ENCODE measurements around the gene ABLIM2. TPM values are rescaled to one million over a fixed set of nuclear protein-coding genes. Genes with fewer than 3 reads are reported as not detected.

ABLIM2 gene
- total and polyA plus RNA-seq, 2 of the 8 experiments (the other 6 are each of a cell fraction or from before 2014, with no cell fraction given) = 2.8 to 3.0 TPM

DNA sequence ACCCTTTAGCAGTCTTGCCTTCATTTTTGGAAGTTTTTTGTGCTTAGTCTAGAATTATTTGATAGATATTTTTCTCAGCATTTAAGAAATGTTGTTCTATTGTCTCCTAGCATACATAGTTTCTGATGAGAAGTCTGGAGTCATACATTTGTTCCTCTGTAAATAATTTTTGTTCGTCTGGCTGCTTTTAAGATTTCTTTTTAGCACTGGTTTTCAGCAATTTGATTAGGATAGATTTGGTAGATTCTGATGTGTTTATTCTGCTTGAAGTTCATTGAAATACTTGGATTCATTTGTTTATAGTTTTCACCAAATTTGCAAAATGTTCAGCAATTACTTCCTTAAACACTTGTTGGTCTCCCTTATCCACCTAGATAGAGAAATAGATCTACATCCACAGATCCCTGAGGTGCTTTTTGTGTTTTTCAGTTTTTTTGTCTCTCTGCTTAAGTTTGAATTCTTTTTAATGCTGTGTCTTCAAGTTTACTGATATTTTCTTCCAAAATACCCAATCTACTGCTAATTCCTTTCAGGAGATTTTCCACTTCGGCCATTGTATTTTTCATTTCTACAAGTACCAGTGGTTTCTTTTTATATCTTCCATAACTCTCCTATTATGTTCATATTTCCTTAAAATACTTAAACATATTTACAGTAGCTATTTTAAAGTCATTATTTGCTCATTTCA, 64.9 kb downstream of the ABLIM2 start:
- Histone ChIP-seq H3K56ac (replicated peaks; ENCODE audit: insufficient read length, low read depth, low read length) (no peak overlapping the region), H3K14ac (ENCODE audit: insufficient read length) (no peak overlapping the region), H4K20me1 (replicated peaks in 1 of 2; ENCODE audit: control insufficient read depth in 1 of 2, insufficient read depth in 2 of 2, low read length in 2 of 2) (no peaks in the 10 kb centered on the region), H3K4ac (replicated peaks; ENCODE audit: insufficient read length, low read depth, low read length) (no peak overlapping the region), H3K23me2 (ENCODE audit: low read depth, low read length) (no peaks in the 10 kb centered on the region), H3K79me2 (ENCODE audit: control insufficient read depth in 1 of 2, insufficient read depth in 2 of 2, low read length in 2 of 2) (no peaks in the 10 kb centered on the region), H3K4me3 (ENCODE audit: extremely low read depth in 1 of 4, insufficient read depth in 2 of 4, low read depth in 3 of 4, low read length in 4 of 4) (no peak overlapping the region), H3K4me2 (ENCODE audit: insufficient read depth in 1 of 2, low read depth in 2 of 2, low read length in 2 of 2) (no peak overlapping the region), H2BK12ac (ENCODE audit: low read depth, low read length) (no peak overlapping the region), H4K5ac (ENCODE audit: insufficient read length, low read depth, low read length) (no peak overlapping the region), H3K4me1 (replicated peaks in 1 of 4; ENCODE audit: control insufficient read depth in 3 of 4, insufficient read depth in 4 of 4, low read length in 3 of 4) (no peaks in the 10 kb centered on the region; a peak in 1 of 7 replicates), H3K27me3 (replicated peaks in 1 of 4; ENCODE audit: control insufficient read depth in 3 of 4, extremely low read depth in 1 of 4, insufficient read depth in 3 of 4, low read length in 3 of 4) (no peaks in the 10 kb centered on the region), H3K27ac (ENCODE audit: low read depth, low read length) (no peak overlapping the region), H2AFZ (ENCODE audit: low read length) (no peak overlapping the region), H2AK5ac (ENCODE audit: low read depth, low read length) (no peak overlapping the region), H2BK20ac (ENCODE audit: low read length) (no peak overlapping the region), H3K23ac (ENCODE audit: insufficient read length) (no peak overlapping the region), H2BK5ac (ENCODE audit: low read depth, low read length) (no peak overlapping the region), H3K36me3 (ENCODE audit: control insufficient read depth in 2 of 4, insufficient read depth in 4 of 4, low read length in 3 of 4) (no peaks in the 10 kb centered on the region), H3K18ac (ENCODE audit: extremely low read depth, low read length) (no peak overlapping the region), H3K9me3 (ENCODE audit: insufficient read depth in 2 of 2, low read depth in 1 of 2, low read length in 1 of 2) (peaks cover 0 to 10% of the 10 kb centered on the region in 2 experiments; a peak in 2 of 4 replicates), H3K79me1 (ENCODE audit: low read depth, low read length) (no peaks in the 10 kb centered on the region), H2BK120ac (replicated peaks; ENCODE audit: low read depth, low read length) (no peak overlapping the region), H2BK15ac (ENCODE audit: low read length) (no peak overlapping the region), H4K91ac (replicated peaks; ENCODE audit: insufficient read length, low read length) (no peak overlapping the region), H4K8ac (ENCODE audit: extremely low read depth, insufficient read depth, low read length) (no peak overlapping the region), H3K9ac (replicated peaks in 1 of 4; ENCODE audit: extremely low read depth in 1 of 4, low read depth in 3 of 4, low read length in 3 of 4) (no peak overlapping the region)
- no peak for FAIRE-seq
- CTCF ChIA-PET (ENCODE audit: partially characterized antibody) = interaction anchor here (1.1 kb wide), 1 partner anchor 48 kb away, joined by 3 read pairs; no protein-coding TSS in a partner anchor
- POLR2A ChIA-PET (ENCODE audit: partially characterized antibody) = interaction anchor here (1.3 kb wide), 1 partner anchor 10 kb away, joined by 3 read pairs; no protein-coding TSS in a partner anchor
- 92% methylated on average over 2 of the region's 2 CpGs; no CpG with 5 or more reads in 1 of the 2 experiments for WGBS, 2 experiments (ENCODE audit: extremely low coverage in 1 of 2, insufficient coverage in 1 of 2, insufficient read length in 1 of 2, insufficient replicate concordance in 2 of 2, low coverage in 1 of 2, low lambda C conversion rate in 2 of 2, missing lambda C conversion rate in 1 of 2)
- DNase-seq (ENCODE audit: low read depth in 1 of 2, low spot score in 2 of 2) = no peak
- TF ChIP-seq POLR2AphosphoS5 (IDR thresholded peaks at IDR 0.05; ENCODE audit: low read depth, low read length) (no peak), CHD2 (IDR thresholded peaks at IDR 0.05; ENCODE audit: low read length) (no peak), BRCA1 (IDR thresholded peaks at IDR 0.05; ENCODE audit: low read depth, low read length) (no peak), TBP (IDR thresholded peaks at IDR 0.05; ENCODE audit: low read depth, low read length) (no peak), SP4 (IDR thresholded peaks at IDR 0.05; ENCODE audit: low read length) (no peak), TCF12 (IDR thresholded peaks at IDR 0.05; ENCODE audit: low read depth, low read length) (no peak), FOSL1 (IDR thresholded peaks at IDR 0.05; ENCODE audit: insufficient read depth, low read depth, low read length) (no peak), SAP30 (IDR thresholded peaks at IDR 0.05; ENCODE audit: insufficient read depth, insufficient replicate concordance, low read length) (no peak), NRF1 (IDR thresholded peaks at IDR 0.05; ENCODE audit: low read depth, low read length) (no peak), SIN3A (conservative IDR thresholded peaks at IDR 0.05 in 1 of 2, IDR thresholded peaks at IDR 0.05 in 1 of 2; ENCODE audit: low read depth in 1 of 2, low read length in 2 of 2) (no peak), JUN (IDR thresholded peaks at IDR 0.05; ENCODE audit: low read depth, low read length) (no peak)
- TF ChIP-seq, protein P1, sequence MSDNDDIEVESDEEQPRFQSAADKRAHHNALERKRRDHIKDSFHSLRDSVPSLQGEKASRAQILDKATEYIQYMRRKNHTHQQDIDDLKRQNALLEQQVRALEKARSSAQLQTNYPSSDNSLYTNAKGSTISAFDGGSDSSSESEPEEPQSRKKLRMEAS (IDR thresholded peaks at IDR 0.05) = no peak
- TF ChIP-seq, protein P2, sequence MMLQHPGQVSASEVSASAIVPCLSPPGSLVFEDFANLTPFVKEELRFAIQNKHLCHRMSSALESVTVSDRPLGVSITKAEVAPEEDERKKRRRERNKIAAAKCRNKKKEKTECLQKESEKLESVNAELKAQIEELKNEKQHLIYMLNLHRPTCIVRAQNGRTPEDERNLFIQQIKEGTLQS (IDR thresholded peaks at IDR 0.05; ENCODE audit: insufficient read depth, low read depth, low read length) = no peak

Measured in H1 (cell line).